Measurements from ENCODE around the gene RPA4. TPM values are rescaled to one million over a fixed set of nuclear protein-coding genes. Genes with fewer than 3 reads are reported as not detected.

RPA4 gene, protein sequence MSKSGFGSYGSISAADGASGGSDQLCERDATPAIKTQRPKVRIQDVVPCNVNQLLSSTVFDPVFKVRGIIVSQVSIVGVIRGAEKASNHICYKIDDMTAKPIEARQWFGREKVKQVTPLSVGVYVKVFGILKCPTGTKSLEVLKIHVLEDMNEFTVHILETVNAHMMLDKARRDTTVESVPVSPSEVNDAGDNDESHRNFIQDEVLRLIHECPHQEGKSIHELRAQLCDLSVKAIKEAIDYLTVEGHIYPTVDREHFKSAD
- 0.13 TPM in 1 of 2 replicates, not detected in the other for total RNA-seq

DNA sequence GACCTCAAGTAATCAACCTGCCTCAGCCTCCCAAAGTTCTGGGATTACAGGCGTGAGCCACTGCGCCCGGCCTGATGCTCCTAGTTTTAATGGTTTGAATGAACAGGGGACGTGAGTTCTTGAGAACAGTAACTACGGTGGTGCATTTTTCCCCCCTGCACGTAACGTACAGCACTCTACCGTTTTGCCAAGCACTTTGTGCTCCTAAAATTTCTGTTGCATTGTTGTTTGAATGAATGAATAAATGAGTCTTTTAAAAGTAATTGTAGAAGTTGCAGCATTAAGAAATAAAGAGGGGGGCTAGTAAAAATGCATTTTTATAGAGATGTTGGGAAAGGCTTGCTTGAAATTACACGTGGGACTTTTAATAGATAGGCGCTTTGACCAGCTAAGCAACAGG, at the start of gene RPA4:
Gene RPA4 (plus strand): TSS at position 301 of the 400 bp plus-strand sequence. CDS start 403 bp downstream, outside the sequence.

Other genes starting within 250 kb of the RPA4 start
- 6.7 and 8.3 TPM in 2 replicates for gene DIAPH2, start 199.1 kb upstream of the RPA4 start, total RNA-seq

Measured in mesangial cell (primary cell).